Measurements from ENCODE around the gene STARD4.

DNA sequence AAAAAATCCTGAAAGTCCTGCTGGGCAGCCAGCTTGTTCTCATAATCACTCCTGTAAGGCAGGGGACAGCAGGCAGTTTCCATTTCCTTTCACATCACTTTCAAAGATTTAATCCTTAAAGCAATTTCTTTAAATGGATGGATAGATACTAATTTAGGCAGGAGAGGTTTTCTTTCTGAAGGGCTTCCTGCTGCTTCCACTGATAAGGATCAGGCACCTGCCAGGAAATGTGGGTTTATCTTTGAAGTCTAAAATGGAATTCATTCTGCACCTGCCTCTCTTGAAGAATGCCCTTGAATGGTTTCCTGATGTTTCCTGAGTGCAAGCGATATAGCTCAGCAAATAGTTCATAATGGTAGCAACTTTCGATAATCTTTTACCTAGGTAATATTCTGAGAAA lies 64.5 kb downstream of the STARD4 start:
- TF ChIP-seq, protein P1, sequence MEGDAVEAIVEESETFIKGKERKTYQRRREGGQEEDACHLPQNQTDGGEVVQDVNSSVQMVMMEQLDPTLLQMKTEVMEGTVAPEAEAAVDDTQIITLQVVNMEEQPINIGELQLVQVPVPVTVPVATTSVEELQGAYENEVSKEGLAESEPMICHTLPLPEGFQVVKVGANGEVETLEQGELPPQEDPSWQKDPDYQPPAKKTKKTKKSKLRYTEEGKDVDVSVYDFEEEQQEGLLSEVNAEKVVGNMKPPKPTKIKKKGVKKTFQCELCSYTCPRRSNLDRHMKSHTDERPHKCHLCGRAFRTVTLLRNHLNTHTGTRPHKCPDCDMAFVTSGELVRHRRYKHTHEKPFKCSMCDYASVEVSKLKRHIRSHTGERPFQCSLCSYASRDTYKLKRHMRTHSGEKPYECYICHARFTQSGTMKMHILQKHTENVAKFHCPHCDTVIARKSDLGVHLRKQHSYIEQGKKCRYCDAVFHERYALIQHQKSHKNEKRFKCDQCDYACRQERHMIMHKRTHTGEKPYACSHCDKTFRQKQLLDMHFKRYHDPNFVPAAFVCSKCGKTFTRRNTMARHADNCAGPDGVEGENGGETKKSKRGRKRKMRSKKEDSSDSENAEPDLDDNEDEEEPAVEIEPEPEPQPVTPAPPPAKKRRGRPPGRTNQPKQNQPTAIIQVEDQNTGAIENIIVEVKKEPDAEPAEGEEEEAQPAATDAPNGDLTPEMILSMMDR (IDR thresholded peaks at IDR 0.05 in 2 of 3, conservative IDR thresholded peaks at IDR 0.05 in 1 of 3; ENCODE audit: insufficient read depth in 2 of 3, low read depth in 1 of 3, low read length in 3 of 3) = no peak
- no peak for TF ChIP-seq ARID1B (IDR thresholded peaks at IDR 0.05)

All from K562 (cell line).